Gastroesophageal sphincter (tissue), 4 donors: ENCODE data around the gene SLC35F1. TPM values are rescaled to one million over a fixed set of nuclear protein-coding genes. Genes with fewer than 3 reads are reported as not detected.

ENCODE experiments used
- ATAC-seq: fragments of 150-250 bp; one replicate; pipeline ENCODE4 v1.9.1; 2016; ENCODE audit warnings: mild to moderate bottlenecking, moderate library complexity
- H3K27ac ChIP-seq, 4 donors: fragments of 200-600 bp; sonication (generic) in 3 of 4; 1 replicate in 3 of 4; 2 replicates in 1 of 4; pipeline ENCODE4 v1.5.1; 2016 to 2019
- H3K27me3 ChIP-seq: fragments of 200-600 bp; sonication (generic); one replicate; pipeline ENCODE4 v1.5.1; 2019
- H3K36me3 ChIP-seq, 2 donors: fragments of 200-600 bp; sonication (generic); one replicate each; pipeline ENCODE4 v1.5.1; 2019; ENCODE audit warnings: control low read depth in 1 of 2
- H3K4me1 ChIP-seq, 3 donors: fragments of 200-600 bp; sonication (generic); 1 replicate in 2 of 3; 2 replicates in 1 of 3; pipeline ENCODE4 v1.5.1; 2016 to 2019; ENCODE audit warnings: control low read depth in 2 of 3
- H3K4me3 ChIP-seq, 2 donors: fragments of 200-600 bp; sonication (generic); one replicate each; pipeline ENCODE4 v1.5.1; 2019; ENCODE audit warnings: mild to moderate bottlenecking in 1 of 2, moderate library complexity in 1 of 2
- H3K9me3 ChIP-seq, 3 donors: fragments of 200-600 bp; sonication (generic); one replicate each; pipeline ENCODE4 v1.5.1; 2017 to 2019; ENCODE audit warnings: control low read depth in 2 of 3
- EP300 ChIP-seq: sonication (generic); formaldehyde crosslinking; IDR thresholded peaks from one replicate; pipeline ENCODE4 v1.6.1; 2017; ENCODE audit warnings: antibody characterized with exemption, mild to moderate bottlenecking
- POLR2A ChIP-seq, 2 donors: fragments of 450-650 bp; IDR thresholded peaks; one replicate each; pipeline ENCODE4 v1.6.1; 2017; ENCODE audit warnings: antibody characterized with exemption in 2 of 2, mild to moderate bottlenecking in 2 of 2, moderate library complexity in 1 of 2
- POLR2AphosphoS5 ChIP-seq: sonication (generic); formaldehyde crosslinking; IDR thresholded peaks from one replicate; pipeline ENCODE4 v1.6.1; 2017; ENCODE audit warnings: antibody characterized with exemption
- WGBS, 2 donors: methylation state at CpG; one replicate each; pipeline ENCODE4 v1.1.5; 2018; ENCODE audit warnings: low coverage in 1 of 2; 5-methylcytosine and 5-hydroxymethylcytosine counted together
- total RNA-seq, 4 donors: library from RNA; depleted of rRNA; stranded (reverse); fragments of >200 nt; gene quantifications; one replicate each; pipeline ENCODE4 v1.1.0, GENCODE V29; 2016
- TF ChIP-seq, protein P1 (sequence below), 4 experiments: fragments of 200-600 bp in 2 of 4; fragments of 450-650 bp in 2 of 4; sonication (generic) in 1 of 4; IDR thresholded peaks; one replicate each; pipeline ENCODE4 v1.5.1; 2017 to 2019; ENCODE audit warnings: antibody characterized with exemption in 4 of 4, mild to moderate bottlenecking in 2 of 4, moderate library complexity in 2 of 4

Gene SLC35F1
- total RNA-seq, 4 donors from 2014 or later, result 4.3 to 7.4 (median 5.9) TPM

DNA sequence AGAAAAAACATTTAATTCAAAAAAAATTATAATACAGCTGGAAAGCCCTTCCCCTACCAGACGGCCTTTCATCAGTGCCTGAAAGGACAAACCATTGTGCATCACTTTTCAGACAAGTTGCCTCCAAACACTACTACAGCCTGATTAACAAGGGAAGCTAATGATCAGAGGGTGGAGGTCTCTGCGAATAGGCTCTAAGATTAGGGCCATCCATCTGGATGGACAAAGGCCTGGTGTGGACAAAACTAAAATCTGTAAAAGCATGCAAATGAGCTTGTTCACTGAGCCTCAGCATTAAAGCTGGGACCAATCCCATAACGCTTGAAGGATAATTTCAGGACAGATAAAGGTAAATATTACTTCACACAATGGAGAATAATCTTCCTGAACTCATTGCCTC, 412.4 kb downstream of the SLC35F1 start:
- no peak for ATAC-seq
- 66 to 77% methylated on average over 2 to 3 of the region's 3 CpGs for WGBS, 2 donors
- TF ChIP-seq EP300, result no peak
- TF ChIP-seq POLR2A (IDR thresholded peaks at IDR 0.05), result no peak
- H3K9me3 ChIP-seq, result no peaks in the 10 kb centered on the region
- no peak overlapping the region for H3K4me3 ChIP-seq
- H3K36me3 ChIP-seq, result no peaks in the 10 kb centered on the region
- peak overlapping the region; percentile 74 to 94 (median 76) for H3K27ac ChIP-seq
- peaks cover 19 to 72% (median 23%) of the 10 kb centered on the region in 3 donors for H3K4me1 ChIP-seq
- H3K27me3 ChIP-seq, result no peaks in the 10 kb centered on the region

DNA sequence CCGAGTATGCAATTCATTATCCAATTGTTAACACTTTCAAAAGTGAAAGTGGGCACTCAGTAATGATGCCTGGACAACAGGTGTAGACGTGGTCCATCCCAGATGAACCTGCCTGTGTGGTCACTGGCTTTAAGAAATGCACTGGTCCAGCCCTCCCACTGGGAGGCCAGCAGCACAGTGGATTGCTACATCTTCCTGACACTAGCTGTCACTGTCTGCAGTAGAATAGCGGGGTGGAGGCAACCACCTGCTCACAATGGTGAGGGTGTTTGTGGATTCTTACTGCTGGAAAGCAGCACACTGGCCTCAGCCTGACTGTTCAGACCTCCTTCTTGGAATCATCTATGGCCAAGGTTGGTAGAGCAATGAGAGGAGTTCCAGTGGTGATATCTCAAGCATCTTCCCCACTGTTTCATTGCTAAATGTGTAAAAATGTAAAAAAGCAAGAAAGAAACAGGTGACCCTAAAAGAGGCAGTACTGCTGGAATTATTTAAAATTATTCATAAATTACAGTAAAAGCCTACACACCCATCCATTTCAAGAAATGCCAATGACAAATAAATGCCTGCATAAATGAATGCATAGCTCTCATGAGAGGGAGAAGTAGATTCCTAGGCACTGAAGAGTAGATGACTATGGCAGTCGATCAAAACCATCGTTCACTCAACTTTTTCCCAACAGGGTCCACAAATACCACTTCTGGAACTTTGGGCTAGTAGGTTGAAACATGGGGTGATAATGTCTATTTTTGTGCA, 413.0 kb downstream of the SLC35F1 start:
- Histone ChIP-seq H3K4me1 (peaks cover 19 to 72% (median 23%) of the 10 kb centered on the region in 3 donors), H3K9me3 (no peaks in the 10 kb centered on the region), H3K4me3 (no peak overlapping the region), H3K36me3 (no peaks in the 10 kb centered on the region), H3K27ac (peak overlapping the region; percentile 74 to 94 (median 76)), H3K27me3 (no peaks in the 10 kb centered on the region)
- no peak for ATAC-seq
- 69 to 92% methylated on average over 3 to 5 of the region's 5 CpGs for WGBS, 2 donors
- TF ChIP-seq, protein P1, sequence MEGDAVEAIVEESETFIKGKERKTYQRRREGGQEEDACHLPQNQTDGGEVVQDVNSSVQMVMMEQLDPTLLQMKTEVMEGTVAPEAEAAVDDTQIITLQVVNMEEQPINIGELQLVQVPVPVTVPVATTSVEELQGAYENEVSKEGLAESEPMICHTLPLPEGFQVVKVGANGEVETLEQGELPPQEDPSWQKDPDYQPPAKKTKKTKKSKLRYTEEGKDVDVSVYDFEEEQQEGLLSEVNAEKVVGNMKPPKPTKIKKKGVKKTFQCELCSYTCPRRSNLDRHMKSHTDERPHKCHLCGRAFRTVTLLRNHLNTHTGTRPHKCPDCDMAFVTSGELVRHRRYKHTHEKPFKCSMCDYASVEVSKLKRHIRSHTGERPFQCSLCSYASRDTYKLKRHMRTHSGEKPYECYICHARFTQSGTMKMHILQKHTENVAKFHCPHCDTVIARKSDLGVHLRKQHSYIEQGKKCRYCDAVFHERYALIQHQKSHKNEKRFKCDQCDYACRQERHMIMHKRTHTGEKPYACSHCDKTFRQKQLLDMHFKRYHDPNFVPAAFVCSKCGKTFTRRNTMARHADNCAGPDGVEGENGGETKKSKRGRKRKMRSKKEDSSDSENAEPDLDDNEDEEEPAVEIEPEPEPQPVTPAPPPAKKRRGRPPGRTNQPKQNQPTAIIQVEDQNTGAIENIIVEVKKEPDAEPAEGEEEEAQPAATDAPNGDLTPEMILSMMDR (IDR thresholded peaks at IDR 0.05), result no peak
- no peak for TF ChIP-seq POLR2AphosphoS5
- no peak for TF ChIP-seq EP300
- TF ChIP-seq POLR2A (IDR thresholded peaks at IDR 0.05), result no peak

DNA sequence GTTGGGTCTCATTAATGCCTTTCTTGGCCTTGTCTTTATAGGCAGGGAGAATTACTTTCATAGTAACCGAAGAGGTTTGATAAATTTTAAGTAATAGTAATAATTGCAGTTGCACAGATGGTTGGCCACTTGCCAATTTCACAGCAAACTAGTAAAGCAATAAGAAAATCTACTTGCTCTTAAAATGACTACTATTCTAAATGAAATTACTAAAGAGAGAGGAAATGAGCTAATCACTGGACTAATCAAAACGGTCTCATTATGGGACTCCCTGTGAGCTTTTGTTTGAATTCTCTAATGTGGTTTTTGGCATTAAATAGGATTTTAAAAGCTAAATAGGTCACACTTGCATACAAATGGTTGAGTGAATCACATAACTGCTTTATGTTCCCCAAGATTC, 413.6 kb downstream of the SLC35F1 start:
- TF ChIP-seq POLR2A (IDR thresholded peaks at IDR 0.05) (no peak), EP300 (no peak), POLR2AphosphoS5 (no peak)
- TF ChIP-seq, protein P1 (IDR thresholded peaks at IDR 0.05), result no peak
- H3K36me3 ChIP-seq, result no peaks in the 10 kb centered on the region
- H3K27ac ChIP-seq, result peak overlapping the region; percentile 56 to 78 (median 74)
- WGBS, 2 donors, result 8 to 25% methylated on average over 2 of the region's 2 CpGs
- H3K4me1 ChIP-seq, result peaks cover 19 to 72% (median 23%) of the 10 kb centered on the region in 3 donors
- no peak for ATAC-seq
- H3K4me3 ChIP-seq, result no peak overlapping the region
- no peaks in the 10 kb centered on the region for H3K9me3 ChIP-seq
- H3K27me3 ChIP-seq, result no peaks in the 10 kb centered on the region

DNA sequence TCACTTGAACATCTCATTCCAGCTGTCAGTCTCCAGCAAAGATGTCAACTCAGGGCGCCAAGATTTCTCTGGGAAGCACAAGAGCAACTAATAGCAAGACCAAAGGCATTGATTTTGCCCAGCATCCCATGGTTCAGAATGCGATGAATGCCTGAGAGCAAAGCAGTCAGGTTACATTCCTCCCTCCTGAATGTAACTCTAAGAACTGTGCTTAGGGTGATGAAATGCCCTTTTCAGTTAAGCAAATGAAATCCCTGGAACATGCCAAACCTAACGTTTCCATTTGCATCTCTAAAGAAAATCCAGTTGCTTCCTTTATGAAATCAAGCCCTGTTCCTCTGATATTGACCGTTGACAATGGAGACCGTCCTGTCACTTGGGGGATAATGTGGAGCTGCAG, 417.1 kb downstream of the SLC35F1 start:
- H3K9me3 ChIP-seq, result no peaks in the 10 kb centered on the region
- peaks cover 4 to 69% (median 8%) of the 10 kb centered on the region in 3 donors for H3K4me1 ChIP-seq
- peak overlapping the region in 3 of 4 donors; percentile 25 to 69 (median 61) for H3K27ac ChIP-seq
- H3K4me3 ChIP-seq, result no peak overlapping the region
- TF ChIP-seq EP300, result no peak
- TF ChIP-seq, protein P1 (IDR thresholded peaks at IDR 0.05), result no peak
- TF ChIP-seq POLR2AphosphoS5, result no peak
- no peak for TF ChIP-seq POLR2A (IDR thresholded peaks at IDR 0.05)
- no peak for ATAC-seq
- H3K27me3 ChIP-seq, result no peaks in the 10 kb centered on the region
- no peaks in the 10 kb centered on the region for H3K36me3 ChIP-seq
- WGBS, 2 donors, result 55 to 70% methylated on average over 3 to 5 of the region's 5 CpGs

DNA sequence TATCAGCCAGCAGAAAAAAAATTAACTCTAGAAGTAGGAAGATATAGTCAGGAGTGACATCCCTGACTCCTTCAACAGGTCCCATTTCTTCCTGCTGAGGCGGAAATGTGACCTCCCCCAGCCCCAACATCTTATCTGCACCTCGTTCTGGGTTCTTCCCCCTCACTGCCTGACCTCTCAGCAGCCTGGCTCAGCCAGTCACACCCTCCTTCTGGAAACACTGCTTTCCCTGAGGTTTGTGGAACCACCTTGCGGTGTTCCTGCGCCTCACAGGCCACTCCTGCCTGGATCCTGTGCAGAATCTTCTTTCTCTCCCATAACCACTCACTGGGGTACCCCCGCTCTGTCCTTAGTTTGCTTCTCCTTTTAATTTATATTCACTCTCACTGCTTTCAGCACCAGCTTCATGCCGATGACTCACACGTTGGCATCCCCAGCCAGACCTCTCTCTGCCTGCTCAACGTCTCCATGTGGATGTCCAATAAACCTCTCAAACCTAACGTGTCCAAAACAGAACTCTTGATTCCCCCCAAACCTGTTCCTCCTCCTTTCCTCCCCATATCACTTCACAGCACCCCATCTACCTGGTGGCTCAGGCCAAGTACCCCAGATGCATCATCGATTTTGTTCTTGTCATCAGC, 418.3 kb downstream of the SLC35F1 start:
- ATAC-seq, result peak; percentile 60
- peak overlapping the region in 3 of 4 donors; percentile 61 to 70 (median 69) for H3K27ac ChIP-seq
- peaks cover 0 to 57% (median 0%) of the 10 kb centered on the region in 3 donors for H3K4me1 ChIP-seq
- no peak for TF ChIP-seq POLR2A (IDR thresholded peaks at IDR 0.05)
- TF ChIP-seq POLR2AphosphoS5, result peak; percentile 36
- no peaks in the 10 kb centered on the region for H3K9me3 ChIP-seq
- no peak overlapping the region for H3K4me3 ChIP-seq
- H3K27me3 ChIP-seq, result no peaks in the 10 kb centered on the region
- no peaks in the 10 kb centered on the region for H3K36me3 ChIP-seq
- WGBS, 2 donors, result 45 to 64% methylated on average over 9 to 10 of the region's 10 CpGs
